Kidney epithelial cell (primary cell): ENCODE measurements around the gene ARL6IP5. TPM values are rescaled to one million over a fixed set of nuclear protein-coding genes. Genes with fewer than 3 reads are reported as not detected.
A peak's percentile ranks its signal among the peaks of the same experiment; 100 is the strongest.

Experiments used
- DNase-seq: peaks from one replicate; pipeline ENCODE4 v3.0.0-alpha.2; 2010; ENCODE audit warnings: low read depth
- H3K27me3 ChIP-seq: 2 replicates; pipeline ENCODE4 v1.6.0; 2011; ENCODE audit warnings: low read length; ENCODE audit not compliant: control insufficient read depth, insufficient read depth
- H3K36me3 ChIP-seq: 2 replicates; pipeline ENCODE4 v1.5.1; 2011; ENCODE audit warnings: low read length; ENCODE audit not compliant: control insufficient read depth, insufficient read depth
- H3K4me3 ChIP-seq: 2 replicates; pipeline ENCODE4 v1.5.1; 2011; ENCODE audit warnings: low read depth, mild to moderate bottlenecking, control low read depth, low read length
- total RNA-seq: library from RNA; depleted of rRNA; stranded (reverse); fragments of >200 nt; gene quantifications from 2 replicates; pipeline ENCODE4 v1.2.3, GENCODE V29; 2015
- TF ChIP-seq, protein P1 (sequence below): IDR thresholded peaks from 2 replicates; pipeline ENCODE4 v1.5.1; 2011; ENCODE audit warnings: mild to moderate bottlenecking, moderate library complexity, low read length, control low read depth, inconsistent platforms; ENCODE audit not compliant: insufficient read depth, poor library complexity, severe bottlenecking

ARL6IP5 gene, protein sequence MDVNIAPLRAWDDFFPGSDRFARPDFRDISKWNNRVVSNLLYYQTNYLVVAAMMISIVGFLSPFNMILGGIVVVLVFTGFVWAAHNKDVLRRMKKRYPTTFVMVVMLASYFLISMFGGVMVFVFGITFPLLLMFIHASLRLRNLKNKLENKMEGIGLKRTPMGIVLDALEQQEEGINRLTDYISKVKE
- 74.5 and 86.6 TPM in 2 replicates for total RNA-seq

DNA sequence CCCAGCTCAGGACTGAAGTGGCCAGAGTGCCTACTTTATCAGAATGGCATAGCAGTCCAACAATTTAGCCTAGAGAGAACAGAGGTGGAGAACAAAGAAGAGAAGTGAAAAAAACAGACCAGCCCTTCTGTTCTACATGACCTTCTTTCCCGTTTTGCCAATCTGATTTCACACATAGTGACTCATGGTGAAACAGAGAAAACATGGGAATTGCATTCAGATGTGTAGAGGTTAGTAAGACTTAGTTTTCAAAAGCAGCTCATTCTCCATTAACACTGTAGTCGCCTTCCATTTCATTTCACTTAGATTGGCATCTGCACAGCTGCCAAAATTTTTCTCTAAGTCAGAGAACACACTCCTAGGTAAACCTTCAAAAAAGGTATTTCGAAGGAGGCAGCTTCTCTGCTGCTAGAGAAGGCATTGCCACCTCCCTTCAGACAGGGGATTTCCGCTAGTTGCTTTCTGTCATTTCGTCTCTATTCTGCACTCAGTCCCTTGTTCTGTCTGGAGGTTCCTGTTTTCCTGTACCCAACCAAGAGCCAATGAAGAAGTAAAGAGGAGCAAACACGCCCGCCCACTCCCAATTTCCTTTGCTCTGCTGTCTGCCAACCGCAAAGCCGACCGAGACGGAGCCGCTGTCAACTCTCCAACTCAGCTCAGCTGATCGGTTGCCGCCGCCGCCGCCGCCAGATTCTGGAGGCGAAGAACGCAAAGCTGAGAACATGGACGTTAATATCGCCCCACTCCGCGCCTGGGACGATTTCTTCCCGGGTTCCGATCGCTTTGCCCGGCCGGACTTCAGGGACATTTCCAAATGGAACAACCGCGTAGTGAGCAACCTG, at the start of gene ARL6IP5:
ARL6IP5 (plus strand) TSS at position 612 of the 842 bp plus-strand sequence; CDS start at position 723, 111 bp downstream.
- H3K27me3 ChIP-seq = no peaks in the 10 kb centered on the region
- no peaks in the 10 kb centered on the region for H3K36me3 ChIP-seq
- H3K4me3 ChIP-seq = peak within 1 kb of the TSS; percentile 82
- TF ChIP-seq, protein P1, sequence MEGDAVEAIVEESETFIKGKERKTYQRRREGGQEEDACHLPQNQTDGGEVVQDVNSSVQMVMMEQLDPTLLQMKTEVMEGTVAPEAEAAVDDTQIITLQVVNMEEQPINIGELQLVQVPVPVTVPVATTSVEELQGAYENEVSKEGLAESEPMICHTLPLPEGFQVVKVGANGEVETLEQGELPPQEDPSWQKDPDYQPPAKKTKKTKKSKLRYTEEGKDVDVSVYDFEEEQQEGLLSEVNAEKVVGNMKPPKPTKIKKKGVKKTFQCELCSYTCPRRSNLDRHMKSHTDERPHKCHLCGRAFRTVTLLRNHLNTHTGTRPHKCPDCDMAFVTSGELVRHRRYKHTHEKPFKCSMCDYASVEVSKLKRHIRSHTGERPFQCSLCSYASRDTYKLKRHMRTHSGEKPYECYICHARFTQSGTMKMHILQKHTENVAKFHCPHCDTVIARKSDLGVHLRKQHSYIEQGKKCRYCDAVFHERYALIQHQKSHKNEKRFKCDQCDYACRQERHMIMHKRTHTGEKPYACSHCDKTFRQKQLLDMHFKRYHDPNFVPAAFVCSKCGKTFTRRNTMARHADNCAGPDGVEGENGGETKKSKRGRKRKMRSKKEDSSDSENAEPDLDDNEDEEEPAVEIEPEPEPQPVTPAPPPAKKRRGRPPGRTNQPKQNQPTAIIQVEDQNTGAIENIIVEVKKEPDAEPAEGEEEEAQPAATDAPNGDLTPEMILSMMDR = no peak
- DNase-seq = peak; percentile 76

DNA sequence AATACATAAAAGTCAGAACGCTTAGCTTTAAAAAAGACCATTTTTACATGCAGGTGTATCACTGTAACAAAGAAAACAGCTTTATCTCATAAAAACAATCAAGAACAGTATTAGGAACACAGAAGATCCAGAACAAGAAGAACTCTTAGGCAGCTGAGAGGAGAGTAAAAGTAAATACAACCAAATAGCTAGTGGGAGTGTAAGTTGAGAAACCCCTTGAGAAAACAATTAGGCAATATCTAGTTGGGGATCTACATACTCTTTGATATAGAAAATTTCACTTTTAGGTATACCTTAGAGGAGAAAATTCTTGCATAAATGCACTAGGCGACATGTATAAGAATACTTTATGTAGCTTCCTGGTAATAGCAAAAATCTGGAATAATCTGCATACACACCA, 40.1 kb upstream of the ARL6IP5 start:
- H3K27me3 ChIP-seq = no peaks in the 10 kb centered on the region
- peaks cover 1% of the 10 kb centered on the region for H3K36me3 ChIP-seq
- TF ChIP-seq, protein P1 = no peak
- DNase-seq = no peak
- no peak overlapping the region for H3K4me3 ChIP-seq

DNA sequence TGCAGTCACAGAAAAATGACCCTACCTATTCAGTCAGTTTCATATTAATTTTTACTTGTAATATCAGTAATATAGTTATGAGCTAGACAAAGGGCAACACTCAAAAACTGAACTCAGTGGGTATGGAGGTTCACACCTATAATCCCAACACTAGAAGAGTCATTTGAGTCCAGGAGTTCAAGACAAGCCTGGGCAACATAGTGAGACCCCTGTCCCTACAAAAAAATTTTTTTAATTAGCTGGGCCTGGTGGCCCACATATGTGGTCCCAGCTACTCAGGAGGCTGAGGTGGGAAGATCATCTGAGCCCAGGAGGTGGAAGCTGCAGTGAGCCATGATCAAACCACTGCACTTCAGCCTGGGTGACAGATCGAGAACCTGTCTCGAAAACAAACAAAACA, 35.7 kb upstream of the ARL6IP5 start:
- Histone ChIP-seq H3K4me3 (no peak overlapping the region), H3K27me3 (no peaks in the 10 kb centered on the region), H3K36me3 (peaks cover 1% of the 10 kb centered on the region)
- no peak for DNase-seq
- TF ChIP-seq, protein P1 = no peak

DNA sequence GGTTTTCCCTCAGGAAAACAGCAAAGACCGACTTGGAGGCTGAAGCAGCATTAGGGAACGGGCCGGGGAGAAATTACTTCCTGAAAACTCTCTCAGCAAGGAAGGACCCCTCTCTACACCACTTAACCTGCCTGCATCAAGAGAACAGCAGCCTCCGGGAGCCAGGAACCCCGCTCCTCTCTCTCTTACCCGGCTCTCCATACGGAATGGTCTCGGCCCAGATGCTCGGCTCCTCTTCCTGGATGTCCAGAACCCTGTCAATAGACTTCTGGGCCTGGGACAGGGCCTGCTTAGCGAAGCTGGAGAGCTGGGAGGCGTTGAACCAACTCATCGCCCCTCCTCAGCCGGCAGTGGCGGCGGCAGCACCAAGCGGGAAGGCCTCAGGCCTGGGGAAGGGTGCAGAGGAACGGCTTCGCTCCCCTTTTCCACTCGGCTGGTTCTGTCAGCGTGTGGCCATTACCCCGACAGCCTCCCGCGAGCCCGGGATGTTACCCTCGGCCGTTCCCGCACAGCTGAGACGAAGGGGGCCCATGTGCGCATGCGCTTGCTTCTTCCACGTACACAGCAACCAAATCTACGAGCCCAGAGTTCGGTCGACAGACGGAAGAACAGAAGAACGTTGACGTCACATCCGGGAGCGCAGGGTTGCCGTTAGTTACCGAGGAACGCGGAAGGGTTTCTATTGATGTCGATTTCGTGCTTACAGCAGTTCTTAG, 32.8 kb upstream of the ARL6IP5 start, which contains the start of gene TMF1:
TMF1 (minus strand) TSS at position 578 of the 716 bp plus-strand sequence; CDS start at position 331, 247 bp downstream.
- TF ChIP-seq, protein P1 = no peak
- H3K27me3 ChIP-seq = no peaks in the 10 kb centered on the region
- H3K36me3 ChIP-seq = peaks cover 1% of the 10 kb centered on the region
- peak; percentile 98 for DNase-seq
- peak within 1 kb of the TSS; percentile 82 for H3K4me3 ChIP-seq

DNA sequence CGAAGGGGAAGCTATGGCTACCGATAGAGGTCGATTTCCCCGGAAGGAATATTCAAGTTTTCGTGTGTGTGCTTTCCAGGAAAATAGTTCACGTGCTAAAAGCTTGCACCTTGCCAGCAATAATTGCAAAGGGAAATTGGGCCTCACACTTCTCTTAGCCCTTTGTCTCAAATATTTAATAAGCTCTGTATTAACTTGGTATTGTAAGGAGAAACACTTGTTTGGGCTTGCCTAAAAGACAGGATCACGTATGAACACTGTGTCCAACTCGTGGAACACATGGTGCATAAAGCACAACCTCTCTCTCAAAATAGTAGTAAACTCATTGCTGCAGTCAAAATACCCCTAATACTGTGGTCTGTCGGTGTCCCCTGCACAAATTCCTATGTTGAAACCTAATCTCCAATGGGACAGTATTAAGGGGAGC, 32.3 kb upstream of the ARL6IP5 start:
- no peak for DNase-seq
- TF ChIP-seq, protein P1 = no peak
- Histone ChIP-seq H3K4me3 (peak overlapping the region; percentile 35), H3K36me3 (peaks cover 1% of the 10 kb centered on the region), H3K27me3 (no peaks in the 10 kb centered on the region)
